Endometrium (tissue), 2 donors: ENCODE measurements around the gene DCP2.

Experiments used
- FAIRE-seq: peaks from 2 replicates; lab custom pipeline; 2012; peaks lifted over from hg19 to GRCh38; lab: Jason Lieb, UNC
- donor health status: control.
- donor health status: control.

DCP2 gene

DNA sequence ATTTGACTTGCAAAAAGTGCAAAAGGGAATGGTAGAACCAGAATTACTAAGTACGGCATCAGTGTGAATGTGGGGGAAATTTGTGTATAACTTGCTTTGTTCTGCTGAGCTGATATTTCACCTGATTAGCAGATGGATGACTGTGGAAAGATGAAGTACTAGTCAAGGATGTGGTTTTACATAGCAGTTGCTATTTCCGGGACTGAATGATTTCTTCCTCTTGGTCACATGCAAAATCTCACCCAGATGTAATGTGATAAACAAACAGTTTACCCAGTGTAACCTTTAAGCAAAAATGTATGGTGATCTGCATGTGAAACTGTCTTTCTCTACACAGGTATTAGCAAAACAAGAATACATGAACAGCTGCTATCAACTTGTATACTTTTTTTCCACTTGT lies 46.1 kb downstream of the DCP2 start:
- FAIRE-seq = no peak

DNA sequence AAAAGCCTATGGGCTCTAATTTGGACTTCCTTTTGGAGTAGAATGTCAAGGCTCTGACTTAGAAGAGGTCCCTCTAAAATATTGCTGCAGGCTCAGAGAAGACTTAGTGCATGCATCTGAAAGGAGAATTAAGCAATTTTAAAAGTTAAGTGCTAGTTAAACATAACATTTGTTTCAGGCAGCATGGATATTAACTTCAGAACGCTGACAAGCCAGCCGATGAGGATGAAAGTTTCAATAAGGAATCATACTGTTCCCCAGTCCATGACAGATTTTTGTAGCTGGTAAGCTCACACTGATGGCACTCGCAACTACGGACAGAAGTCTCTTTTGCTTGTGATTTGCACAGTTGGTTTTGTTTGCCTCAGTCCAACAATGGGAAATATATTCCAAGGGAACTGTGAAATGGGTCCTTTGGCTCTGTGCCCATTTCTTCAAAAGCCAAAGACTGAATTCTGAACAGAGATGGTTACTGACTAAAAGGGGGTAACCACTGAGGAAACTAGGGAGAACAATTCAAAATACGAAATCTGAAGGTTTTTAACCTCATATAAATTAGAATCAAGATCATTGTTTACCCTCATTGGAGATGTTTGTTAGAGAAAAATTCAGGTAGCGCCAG lies 47.6 kb downstream of the DCP2 start:
- FAIRE-seq = no peak

DNA sequence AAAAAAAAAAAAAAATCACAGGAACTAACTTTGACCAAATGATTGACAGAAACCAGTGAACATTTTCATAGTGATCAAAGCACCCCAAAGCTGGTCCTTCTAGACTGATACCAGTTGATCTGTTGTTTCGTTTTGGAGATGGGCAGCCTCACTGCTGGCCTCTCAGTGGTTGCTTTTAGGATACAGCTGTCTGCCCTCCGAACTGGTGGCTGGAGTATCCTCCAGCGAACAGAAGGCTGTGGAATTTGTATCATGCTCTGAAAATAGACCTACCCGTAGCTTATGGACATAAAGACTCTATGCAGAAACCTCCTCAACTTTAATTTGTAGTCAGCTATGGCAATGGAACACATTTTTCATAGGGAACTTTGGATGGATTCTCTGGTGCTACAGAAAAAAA lies 49.0 kb downstream of the DCP2 start:
- FAIRE-seq = no peak

DNA sequence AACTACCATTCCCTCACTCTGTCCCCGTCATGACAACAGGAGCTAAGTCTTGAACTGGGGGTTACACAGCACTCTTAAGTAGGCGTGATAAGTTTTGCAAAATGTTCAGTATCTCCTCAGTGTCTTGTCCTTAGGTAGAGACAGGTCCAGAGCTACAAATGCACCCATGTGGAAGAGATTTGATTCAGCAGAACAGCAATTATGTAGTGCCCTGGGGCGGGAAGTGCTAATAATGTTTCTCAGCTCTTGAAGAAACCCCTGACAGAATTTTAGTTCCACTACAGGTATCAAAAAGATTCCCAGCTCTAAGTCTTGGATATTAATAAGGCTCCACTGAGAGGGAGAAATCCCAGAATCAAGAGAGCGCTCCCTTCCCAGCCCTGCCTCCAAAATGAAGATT lies 49.6 kb downstream of the DCP2 start:
- FAIRE-seq = no peak

DNA sequence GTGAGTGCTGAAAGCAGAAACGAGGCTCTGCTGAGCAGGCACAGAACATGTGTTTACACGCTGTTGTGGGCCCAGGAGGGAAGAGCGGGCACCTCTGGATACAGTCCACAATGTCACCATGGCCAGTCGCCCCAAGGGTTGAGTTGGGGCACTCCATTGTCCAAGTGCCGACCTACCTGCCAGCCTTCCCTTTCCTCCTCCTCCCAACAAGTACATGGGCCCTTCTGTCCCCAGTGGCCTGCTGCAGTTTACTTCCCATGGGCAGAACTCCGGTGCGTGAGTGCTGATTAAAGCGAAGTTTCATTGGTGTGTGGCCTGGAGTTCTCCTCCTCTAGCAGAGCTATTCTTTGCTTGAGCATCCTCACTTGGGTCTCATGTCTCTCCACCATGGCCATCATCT lies 50.4 kb downstream of the DCP2 start:
- no peak for FAIRE-seq

DNA sequence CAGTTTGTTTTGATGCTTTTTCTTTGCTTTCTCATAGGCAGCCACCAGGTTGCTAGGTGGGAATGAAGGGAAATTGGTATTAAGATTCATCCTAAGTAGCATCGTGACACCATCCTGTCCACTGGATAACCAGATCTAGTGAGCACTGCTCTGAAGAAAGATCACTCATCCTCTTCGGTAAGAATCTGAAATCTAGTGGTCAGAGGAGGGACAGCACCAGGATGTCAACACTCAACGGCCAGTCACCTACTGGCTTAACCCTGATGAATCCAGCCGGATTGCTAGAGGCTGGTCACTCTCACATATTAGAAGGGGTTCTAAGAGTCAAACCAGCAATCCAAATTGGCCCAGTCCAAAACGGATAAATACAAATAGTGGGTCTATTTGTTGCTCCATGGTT lies 50.8 kb downstream of the DCP2 start:
- no peak for FAIRE-seq

DNA sequence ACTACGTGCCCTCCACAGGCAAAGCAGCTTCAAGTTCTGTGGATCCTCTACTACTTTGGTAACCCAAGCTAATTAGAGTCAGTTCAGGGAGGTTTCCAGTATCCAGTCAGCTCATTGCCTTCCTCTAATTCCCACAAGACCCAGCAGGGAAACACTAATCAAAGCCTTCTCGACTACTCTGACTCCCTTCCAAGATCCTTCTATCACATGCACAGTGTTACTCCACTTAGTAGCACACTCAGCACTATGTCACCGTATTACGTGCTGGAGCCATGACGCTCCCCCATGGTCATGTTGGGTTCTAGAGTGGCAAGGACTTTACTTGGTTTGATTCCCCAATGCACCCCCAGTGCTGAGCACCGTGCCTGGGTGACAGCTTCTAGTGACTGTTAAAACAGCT lies 53.0 kb downstream of the DCP2 start:
- no peak for FAIRE-seq

DNA sequence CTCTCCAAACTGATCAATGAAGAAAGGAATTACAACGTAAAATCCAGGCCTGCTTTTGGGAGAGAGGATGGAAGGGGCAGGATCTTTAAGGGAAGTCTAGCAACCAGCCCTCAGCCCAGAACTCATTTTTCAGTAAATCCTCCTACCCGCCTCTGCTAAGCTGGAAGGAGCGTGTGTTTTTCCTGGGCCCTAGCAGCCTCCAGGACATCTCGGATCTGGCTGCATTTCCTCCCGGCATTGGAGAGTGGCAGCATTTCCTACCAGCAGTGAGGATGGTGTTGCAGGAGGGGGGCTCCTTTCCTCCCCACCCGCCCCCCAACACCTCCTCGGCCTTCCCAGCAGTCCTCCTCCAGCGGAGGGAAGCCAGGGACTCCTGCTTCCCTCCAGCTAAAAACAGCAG lies 54.5 kb downstream of the DCP2 start:
- no peak for FAIRE-seq

DNA sequence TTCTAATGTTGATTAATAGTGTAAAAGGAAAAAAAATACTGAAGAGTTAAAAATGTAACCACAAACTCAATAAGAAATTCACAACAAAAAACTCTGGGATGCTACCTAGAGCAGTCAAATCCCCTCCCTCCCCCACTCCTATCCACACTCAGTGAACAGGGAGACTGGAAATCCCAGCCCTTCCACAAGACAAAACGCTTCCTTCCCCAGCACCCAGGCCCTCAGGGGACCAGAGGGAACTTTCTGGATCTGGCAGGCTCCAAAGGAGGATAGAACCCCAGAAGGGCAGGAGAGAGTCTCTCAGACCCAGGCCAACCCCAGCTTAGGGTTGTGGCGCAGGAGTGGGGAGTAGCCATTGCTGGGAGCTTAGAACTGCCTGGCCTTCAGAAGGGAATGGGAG lies 55.0 kb downstream of the DCP2 start:
- FAIRE-seq = no peak

DNA sequence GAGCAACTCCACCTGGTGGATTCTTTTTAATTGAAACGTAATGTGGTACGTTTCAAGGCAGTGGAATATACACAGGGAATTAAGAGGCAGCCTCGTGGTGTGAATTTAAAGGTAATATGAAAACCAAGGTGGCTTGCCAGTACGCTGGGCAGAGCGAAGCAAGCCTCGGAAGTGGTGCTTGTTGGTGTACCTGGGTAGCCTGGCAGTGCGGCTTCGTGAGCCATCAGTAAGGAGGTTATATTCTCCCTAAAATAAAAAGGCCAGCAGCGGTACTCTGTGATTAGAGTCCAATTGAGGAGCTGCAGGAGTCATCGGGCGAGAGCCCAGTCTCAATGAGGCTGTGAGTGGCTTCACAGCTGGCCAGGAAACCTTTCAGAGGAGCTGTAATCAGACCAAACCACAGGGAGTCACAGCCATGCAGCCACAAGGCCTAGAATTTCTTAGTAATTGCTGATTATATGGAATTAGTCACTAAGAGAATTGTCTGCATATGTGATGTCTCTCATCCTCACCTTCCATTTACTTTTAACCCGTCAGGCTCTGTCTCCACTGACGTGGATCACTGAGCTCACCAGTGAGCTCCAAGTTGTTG lies 57.7 kb downstream of the DCP2 start:
- no peak for FAIRE-seq

DNA sequence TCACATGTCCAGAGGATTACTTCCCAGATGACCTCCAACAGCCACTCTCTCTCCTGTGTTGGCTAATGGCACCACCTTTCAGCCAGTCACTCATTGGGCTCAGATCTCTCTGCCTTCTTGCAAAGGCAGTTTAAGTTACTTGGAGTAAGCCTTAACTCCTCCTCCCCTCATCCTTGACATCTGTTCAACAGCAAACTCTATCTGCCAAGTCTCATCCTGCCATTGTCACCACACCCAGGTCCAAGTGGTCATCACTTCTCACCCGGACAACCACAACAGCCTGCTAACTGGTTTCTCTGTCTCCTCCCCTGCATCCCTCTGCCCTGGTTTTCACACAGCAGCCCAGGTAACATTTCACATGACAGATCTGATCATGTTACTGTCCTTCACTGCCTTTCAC lies 58.5 kb downstream of the DCP2 start:
- FAIRE-seq = no peak

DNA sequence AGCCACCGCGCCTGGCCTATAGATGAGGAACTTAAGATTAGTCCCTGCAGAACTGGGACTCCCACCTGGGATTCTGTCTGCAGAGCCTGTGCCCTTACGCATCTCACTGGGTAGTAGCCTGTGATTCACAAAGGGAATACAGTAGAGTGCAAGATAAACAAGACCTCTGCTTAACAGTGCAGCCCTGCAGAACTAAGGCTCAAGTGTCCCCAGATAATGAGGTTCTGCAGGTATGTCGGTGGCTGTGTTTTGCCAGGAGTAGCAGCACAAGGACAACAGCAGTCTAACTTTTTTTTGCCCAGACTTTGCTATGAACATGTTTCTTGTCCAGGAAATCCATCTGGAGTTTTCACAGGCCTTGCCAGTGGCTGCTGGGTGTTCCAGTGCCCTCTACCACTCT lies 59.7 kb downstream of the DCP2 start:
- no peak for FAIRE-seq

DNA sequence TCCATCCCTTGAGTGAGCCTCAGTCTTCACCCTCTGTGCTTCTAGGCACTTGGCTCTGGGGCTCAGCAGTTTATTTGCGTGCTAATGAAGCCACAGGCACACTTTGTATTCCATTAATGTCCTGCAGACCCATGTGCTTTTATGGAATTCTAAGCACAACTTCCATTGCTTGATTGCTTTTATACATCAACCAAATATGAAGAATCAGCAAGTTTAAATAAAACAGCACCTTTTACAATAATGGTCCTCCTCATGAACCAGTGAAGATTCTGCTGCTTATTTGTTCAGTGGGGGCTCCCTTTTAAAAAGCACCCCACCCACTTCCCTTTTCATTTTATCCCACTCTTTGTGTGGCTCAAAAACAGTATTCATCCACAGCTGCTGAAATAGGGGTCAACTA lies 60.2 kb downstream of the DCP2 start:
- no peak for FAIRE-seq

DNA sequence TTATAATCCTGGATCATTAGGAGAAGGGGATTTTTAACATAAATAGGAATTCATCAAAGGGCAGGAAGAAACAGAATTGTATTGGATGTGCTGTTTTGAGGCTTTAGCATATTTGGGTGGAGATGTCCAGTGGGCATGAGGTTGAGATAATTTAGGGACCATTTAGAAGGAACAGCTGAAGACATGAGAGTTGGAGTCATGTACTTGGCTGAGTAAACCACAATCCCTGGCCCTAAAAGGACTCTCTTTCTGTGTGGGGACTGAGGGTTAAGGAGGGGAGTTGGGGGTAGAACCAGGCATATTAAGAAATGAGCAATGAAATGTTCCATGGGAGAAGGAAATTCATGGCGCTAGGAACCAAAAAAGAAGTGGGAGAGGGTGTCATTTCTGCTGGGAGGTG lies 61.5 kb downstream of the DCP2 start:
- FAIRE-seq = no peak

DNA sequence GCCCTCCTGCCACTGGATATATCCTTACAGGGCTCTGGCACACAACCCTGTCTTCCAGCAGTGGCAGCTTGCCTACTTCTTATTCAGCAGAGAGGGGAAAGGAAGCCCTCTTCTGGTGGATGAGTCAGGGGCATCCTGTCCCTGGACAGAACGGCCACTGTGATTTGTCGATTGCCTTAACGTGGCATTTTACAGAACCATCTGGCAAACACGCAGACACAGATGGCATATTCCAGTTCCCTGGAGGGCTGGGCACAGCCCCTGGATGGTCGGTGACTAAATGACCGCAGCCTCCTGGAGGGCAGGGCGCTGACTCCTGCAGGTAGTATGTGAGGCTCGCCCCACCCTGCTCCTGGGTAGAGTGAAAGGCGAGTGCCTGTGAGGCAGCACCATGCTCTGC lies 62.1 kb downstream of the DCP2 start:
- no peak for FAIRE-seq

DNA sequence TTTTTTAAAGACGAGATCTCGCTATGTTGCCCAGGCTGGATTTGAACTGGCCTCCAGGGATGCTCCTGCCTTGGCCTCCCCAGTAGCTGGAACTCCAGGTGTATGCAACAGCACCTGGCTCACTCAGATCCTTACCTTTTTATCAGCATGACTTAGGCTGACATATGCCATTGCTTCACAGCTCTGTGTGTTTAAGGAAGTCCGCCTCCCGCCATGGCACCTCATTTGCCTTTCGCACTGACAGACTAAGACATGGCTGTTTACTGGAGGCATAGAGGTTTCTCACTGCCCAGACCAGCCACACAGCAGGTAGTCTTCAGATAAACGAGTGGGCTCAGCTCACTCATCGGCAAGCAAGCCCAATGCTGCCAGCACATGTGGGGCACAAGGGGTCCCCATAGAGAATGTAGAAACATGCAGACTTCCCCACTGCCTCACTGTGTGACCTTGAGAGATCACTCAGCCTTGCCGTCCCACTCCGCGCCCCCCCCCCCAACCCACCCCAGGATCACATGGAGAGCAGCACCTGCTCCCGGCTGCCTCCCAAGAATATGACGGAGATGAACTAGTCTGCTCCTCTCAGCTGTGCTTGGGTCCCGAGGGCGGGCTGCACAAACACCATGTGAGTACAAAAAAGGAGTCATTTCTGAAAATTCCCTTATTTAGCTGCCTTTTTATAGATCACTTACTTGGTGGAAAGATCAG lies 62.8 kb downstream of the DCP2 start:
- no peak for FAIRE-seq

DNA sequence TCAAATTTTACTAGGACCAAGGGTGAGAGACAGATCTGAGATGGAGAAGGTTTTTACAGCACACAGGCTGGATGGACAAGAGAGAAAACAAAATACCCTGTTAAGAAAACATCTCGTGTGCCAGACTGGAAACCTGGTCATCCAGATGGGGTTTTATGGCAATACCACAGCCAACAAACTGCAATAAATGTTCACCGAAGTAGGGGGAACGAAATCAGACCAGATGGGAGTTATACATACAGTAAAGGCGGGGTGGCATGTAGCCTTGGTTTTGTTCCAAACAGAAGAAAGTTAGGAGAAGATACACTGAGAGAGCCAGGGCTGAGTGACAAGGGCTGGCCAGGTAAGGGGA lies 63.3 kb downstream of the DCP2 start:
- FAIRE-seq = no peak

DNA sequence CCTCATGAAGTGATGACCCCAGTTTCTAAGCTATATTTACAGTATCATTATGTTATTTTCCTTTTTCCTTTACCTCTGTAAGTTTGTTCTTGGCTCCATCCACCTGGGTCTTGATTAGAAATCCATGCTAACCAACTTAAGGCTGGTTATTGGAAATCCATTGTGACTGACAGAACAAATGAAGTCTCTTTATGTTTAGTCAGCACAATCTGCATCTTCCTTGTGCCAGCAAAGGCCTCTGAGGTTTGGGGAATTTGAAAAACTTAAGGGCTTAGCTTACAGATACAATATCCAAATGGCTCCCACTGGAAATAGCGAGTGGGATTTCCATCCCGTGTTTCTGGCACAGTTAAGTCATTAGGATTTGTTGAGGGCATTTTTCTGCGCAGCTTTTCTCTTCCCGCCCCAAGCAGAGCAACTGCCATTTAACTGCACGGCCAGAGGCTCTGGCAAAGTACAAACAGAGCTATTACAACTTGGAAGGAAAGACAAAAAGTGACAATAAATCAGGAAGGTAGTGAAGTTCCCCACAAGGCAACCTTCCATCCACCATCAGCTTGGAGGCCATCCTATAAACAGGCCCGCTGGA lies 64.2 kb downstream of the DCP2 start:
- FAIRE-seq = no peak

DNA sequence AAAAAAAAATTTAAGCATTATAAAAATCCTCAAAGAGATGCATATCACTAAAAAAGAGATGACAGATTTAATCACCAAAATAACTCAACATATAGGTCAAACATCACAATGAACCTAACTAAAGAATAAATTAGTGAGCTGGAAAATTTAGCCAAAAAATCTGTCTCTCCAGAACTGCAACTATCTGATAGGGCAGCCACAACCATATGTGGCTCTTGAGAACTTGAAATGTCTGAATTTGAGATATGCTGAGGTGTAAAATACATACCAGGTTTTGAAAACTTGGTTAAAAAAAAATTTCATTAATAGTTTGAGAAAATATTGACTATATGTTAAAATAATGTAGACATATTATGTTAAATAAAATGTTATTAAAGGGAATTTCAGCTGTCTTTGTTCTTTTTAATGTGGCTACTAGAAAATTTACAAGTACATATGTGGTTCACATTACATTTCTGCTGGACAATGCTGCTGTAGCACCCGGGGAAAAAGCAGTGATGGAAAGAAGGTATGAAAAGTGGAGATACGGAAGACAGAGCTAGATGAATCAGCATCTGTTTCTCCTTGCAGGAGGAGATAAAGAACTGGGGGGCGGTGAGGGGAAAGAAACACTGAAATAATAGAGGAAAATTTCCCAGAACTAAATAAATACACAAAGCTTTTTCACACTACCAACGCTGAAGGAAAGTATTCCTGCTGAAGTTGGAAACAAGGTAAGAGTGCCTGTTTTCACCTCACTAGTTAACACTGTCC lies 66.1 kb downstream of the DCP2 start:
- no peak for FAIRE-seq

DNA sequence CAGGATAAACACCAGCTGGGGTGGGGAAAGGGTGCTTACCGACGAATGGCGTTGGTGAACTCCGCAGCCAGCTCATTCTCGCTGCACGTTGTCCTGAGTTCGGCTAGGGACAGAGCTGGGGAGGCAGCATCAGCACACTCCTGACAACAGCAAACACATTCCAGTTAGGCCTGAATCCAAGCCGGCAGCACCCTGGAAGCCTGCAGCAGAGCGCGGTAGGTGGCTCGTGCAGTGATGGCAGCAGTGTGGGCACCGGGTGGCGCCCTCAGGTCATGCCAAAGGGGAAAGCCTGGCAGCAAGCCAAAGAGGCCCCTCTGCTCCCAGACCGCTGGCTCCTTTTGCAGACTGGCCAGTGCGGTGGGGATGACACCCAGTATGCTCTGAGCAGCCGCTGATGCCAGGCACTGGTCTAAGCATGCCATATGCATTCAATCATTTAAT lies 66.9 kb downstream of the DCP2 start:
- FAIRE-seq = no peak

DNA sequence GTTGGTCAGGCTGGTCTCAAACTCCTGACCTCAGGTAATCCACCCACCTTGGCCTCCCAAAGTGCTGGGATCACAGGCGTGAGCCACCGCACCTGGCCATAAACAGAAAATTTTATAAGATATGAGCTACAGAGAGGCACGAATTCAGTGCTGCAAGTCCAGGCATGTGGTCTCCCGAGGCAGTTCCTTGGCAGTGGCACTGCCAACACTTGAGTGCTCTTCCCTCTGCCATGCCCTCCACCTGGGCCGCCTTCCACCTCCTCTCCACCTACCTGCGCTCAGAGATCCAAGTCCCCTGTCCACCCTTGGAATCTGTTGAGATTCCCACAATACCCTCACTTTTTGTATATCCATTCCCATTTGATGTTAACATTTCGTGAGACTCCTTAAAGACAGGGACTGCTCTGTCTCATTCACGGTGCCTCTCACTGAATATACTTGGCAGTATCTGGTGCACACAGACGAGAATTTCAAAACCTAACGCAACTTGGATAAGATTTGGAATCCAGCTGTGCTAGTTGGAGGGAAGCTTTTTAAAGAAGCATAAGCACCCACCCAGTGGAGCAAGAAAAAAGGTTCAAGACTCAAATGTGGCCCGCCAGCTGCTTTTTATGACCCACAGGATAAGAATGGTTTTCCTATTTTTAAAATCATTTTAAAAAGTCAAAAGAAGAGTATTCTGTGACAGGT lies 68.3 kb downstream of the DCP2 start:
- FAIRE-seq = no peak

DNA sequence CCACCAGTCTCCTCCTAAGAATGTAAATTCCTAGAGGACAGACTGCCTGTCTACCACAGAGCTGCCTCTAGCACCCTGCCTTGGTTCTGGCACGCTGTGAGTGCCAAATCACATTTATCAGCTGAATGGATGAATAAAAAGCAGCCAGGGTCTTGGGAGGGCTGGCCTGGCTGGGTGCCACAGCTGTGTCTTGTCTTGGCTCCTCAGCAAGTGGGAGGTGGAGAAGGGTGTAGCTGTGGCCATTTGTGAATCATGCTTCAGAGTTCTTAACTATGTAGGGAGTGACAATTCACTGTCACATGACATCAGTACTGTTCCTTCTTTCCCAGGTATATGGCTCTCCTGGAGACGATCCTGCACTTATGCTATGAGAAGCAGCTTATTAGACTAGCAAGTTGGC lies 70.6 kb downstream of the DCP2 start:
- FAIRE-seq = no peak
